Measurements from ENCODE around the gene CELF6.

CELF6 gene

GRCh38 chr15:72238586-72238985, 81.4 kb downstream of the CELF6 start:
- Histone ChIP-seq H3K27me3 (no peaks in the 10 kb centered on the region), H3K27ac (peak overlapping the region in 1 of 2 donors; percentile 8), H3K4me1 (peaks cover 0 to 15% (median 4%) of the 10 kb centered on the region in 4 donors), H3K9me3 (no peaks in the 10 kb centered on the region), H3K36me3 (peaks cover 34 to 46% (median 38%) of the 10 kb centered on the region in 3 donors), H3K4me3 (no peak overlapping the region)
- TF ChIP-seq, protein P1, sequence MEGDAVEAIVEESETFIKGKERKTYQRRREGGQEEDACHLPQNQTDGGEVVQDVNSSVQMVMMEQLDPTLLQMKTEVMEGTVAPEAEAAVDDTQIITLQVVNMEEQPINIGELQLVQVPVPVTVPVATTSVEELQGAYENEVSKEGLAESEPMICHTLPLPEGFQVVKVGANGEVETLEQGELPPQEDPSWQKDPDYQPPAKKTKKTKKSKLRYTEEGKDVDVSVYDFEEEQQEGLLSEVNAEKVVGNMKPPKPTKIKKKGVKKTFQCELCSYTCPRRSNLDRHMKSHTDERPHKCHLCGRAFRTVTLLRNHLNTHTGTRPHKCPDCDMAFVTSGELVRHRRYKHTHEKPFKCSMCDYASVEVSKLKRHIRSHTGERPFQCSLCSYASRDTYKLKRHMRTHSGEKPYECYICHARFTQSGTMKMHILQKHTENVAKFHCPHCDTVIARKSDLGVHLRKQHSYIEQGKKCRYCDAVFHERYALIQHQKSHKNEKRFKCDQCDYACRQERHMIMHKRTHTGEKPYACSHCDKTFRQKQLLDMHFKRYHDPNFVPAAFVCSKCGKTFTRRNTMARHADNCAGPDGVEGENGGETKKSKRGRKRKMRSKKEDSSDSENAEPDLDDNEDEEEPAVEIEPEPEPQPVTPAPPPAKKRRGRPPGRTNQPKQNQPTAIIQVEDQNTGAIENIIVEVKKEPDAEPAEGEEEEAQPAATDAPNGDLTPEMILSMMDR (IDR thresholded peaks at IDR 0.05) = no peak
- intact Hi-C loops (cut with DNase I; ENCODE audit: low total_unique reads) = loop anchor here (5.0 to 10.0 kb wide), 2 partner anchors 34 to 124 kb away; partner anchors contain the start of genes MYO9A, PARP6 and SENP8
- no peak for DNase-seq

DNA sequence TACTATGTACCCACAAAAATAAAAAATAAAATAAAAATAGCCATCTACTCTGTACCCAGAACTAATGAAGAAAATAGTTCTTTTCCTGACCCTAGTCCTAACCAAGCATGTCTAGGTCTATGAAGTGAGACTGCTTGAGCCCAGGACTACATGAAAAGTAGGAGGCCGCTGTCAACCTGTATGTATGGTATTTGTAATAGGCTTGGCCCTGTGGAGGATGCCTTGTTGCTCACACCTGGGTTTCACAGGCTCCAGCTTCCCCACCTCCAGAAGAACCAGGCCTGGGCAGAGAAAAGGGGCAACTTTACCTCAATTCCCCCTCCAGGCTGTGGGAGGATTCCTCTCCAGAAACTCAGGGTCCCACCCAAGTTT, 82.1 kb downstream of the CELF6 start:
- Histone ChIP-seq H3K4me3 (no peak overlapping the region), H3K9me3 (no peaks in the 10 kb centered on the region)

DNA sequence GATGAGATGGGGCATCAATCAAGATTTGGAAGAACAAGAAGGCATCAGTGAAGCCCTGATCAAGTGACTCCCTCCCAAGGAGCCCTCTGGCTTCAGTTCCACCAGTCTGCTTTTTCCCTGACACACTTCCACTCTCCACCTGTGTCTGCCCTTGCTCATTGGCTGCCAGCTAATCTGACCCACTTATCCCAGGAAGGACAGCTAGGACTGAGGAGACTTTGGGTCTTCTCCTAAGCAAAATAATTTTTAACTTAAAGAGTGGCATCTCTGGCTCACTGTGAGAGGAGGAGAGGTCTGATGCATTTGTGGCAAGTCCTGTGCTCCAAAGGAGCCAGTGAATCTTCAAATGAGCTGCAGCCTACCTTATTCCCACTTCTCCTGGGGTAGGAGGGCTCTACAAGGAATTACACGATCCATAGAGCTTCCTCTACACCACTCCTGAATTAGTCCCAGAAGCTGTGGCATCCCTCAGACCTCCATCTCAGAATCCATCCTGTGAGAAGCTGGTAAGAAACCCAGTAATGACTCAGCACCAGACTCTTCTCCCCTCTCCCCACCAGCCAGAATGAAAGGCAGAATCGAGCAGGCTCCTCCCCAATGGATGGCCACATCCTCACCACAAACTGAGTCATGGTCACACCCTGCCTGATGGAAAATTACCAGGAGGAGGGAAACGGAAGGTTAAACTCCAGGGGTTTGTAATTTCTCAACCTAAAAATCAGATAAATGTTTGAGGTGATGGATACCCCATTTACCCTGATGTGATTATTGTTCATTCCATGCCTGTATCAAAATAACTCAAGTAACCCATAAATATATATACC, 82.7 kb downstream of the CELF6 start:
- Histone ChIP-seq H3K36me3 (peaks cover 24 to 33% (median 28%) of the 10 kb centered on the region in 3 donors), H3K27me3 (no peaks in the 10 kb centered on the region), H3K4me1 (peaks cover 0 to 25% (median 13%) of the 10 kb centered on the region in 4 donors), H3K4me3 (peak overlapping the region; percentile 5 to 22), H3K27ac (peak overlapping the region; percentile 56 to 73), H3K9me3 (no peaks in the 10 kb centered on the region)
- intact Hi-C loops (cut with DNase I; ENCODE audit: low total_unique reads) = loop anchor here (5.0 to 10.0 kb wide), 2 partner anchors 35 to 122 kb away; partner anchors contain the start of genes MYO9A, PARP6 and SENP8
- TF ChIP-seq, protein P1 (IDR thresholded peaks at IDR 0.05) = no peak
- DNase-seq = peak; percentile 88 to 89

More for the DNA sequence above, 82.1 kb downstream of the CELF6 start:
- Histone ChIP-seq H3K36me3 (peaks cover 30 to 39% (median 34%) of the 10 kb centered on the region in 3 donors), H3K4me1 (peaks cover 0 to 19% (median 7%) of the 10 kb centered on the region in 4 donors), H3K27ac (peak overlapping the region; percentile 56 to 73), H3K27me3 (no peaks in the 10 kb centered on the region)
- TF ChIP-seq, protein P1 (IDR thresholded peaks at IDR 0.05) = no peak
- no peak for DNase-seq
- intact Hi-C loops (cut with DNase I; ENCODE audit: low total_unique reads) = loop anchor here (5.0 to 10.0 kb wide), 2 partner anchors 34 to 123 kb away; partner anchors contain the start of genes MYO9A, PARP6 and SENP8

DNA sequence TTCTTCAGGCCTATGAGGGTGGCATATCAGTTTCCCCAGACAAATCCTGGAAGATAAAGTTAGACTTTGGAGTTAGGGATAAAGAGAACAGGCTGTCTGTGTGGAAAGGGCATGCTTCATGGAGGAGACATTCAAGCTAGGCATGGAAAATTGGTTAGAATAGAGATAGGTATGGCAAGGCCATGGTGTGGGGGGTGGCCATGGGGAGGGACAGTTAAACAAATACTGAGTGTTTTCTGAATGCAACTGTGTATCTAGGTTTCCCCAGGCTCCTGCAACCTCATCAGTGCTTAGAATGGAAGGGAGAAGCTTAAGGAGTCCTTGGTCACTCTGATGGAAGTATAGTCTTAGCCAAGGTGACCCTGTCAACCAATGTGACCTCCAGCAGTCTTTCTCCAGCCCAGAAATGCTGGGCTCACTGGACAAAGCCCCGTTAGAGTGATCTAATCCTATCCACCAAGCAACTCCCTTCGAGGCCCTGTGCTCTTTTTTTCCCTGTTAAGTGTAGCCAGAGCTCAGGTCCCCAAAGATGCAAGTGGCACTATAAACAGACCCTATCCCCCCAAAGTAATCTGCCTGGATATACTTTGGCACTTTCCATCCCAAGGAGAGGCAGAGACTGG, 83.5 kb downstream of the CELF6 start:
- no peaks in the 10 kb centered on the region for H3K9me3 ChIP-seq
- peak overlapping the region in 1 of 2 donors; percentile 5 for H3K4me3 ChIP-seq
- H3K27ac ChIP-seq = peak overlapping the region; percentile 56 to 73
- peaks cover 17 to 25% (median 20%) of the 10 kb centered on the region in 3 donors for H3K36me3 ChIP-seq
- intact Hi-C loops (cut with DNase I; ENCODE audit: low total_unique reads) = loop anchor here (5.0 to 10.0 kb wide), 2 partner anchors 36 to 122 kb away; partner anchors contain the start of genes MYO9A, PARP6 and SENP8
- peaks cover 0 to 29% (median 18%) of the 10 kb centered on the region in 4 donors for H3K4me1 ChIP-seq
- TF ChIP-seq, protein P1 (IDR thresholded peaks at IDR 0.05) = no peak
- H3K27me3 ChIP-seq = no peaks in the 10 kb centered on the region
- no peak for DNase-seq

DNA sequence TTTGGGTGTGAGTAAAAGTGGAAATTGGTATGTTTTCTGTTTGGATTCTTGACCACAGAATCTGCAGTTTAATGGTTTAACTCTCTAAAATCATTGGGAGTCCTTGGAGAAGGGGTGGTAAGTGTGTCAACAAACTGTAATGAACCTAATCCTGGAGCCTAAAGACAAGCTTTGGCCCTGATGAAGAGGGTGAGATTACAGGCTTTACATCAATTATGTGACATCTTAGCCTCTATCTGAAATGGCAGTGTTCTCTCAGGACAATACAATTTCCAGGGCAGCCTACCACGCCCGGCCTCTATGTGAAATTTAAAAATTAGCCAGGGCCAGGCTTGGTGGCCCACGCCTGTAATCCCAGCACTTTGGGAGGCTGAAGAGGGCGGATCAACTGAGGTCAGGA, 84.7 kb downstream of the CELF6 start:
- H3K9me3 ChIP-seq = no peaks in the 10 kb centered on the region
- intact Hi-C loops (cut with DNase I; ENCODE audit: low total_unique reads) = loop anchor here (5.0 to 10.0 kb wide), 2 partner anchors 37 to 120 kb away; partner anchors contain the start of genes MYO9A, PARP6 and SENP8

More for the DNA sequence above, 84.7 kb downstream of the CELF6 start:
- Histone ChIP-seq H3K4me3 (no peak overlapping the region), H3K4me1 (peaks cover 0 to 29% (median 18%) of the 10 kb centered on the region in 4 donors), H3K27me3 (no peaks in the 10 kb centered on the region), H3K36me3 (peaks cover 5 to 14% (median 9%) of the 10 kb centered on the region in 3 donors), H3K27ac (no peak overlapping the region)
- TF ChIP-seq, protein P1 (IDR thresholded peaks at IDR 0.05) = no peak
- no peak for DNase-seq

All from tibial artery (tissue), 4 donors.